ENCODE results near the gene MNS1.
"Not testable (repeated sequence)": the region's sequence is repeated elsewhere in the genome, so short reads cannot be mapped to it uniquely, and the experiment has no call there.

The MNS1 gene

DNA sequence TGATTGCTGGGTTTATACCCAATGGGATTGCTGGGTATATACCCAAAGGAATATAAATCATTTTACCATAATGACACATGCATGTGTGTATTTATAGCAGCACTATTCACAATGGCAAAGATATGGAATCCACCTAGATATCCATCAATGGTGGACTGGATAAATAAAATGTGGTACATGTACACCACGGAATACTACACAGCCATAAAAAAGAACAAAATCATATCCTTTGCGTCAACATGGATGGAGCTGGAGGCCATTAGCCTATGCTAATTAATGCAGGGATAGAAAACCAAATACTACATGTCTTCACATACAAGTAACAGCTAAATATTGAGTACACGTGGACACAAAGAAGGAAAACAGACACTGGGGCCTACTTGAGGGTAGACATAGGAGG, 22.6 kb downstream of the MNS1 start:
- no peak for DNase-seq

- no peak for DNase-seq
These were observed 24.6 kb downstream of the MNS1 start for GRCh38 chr15:56440214-56440770.

- DNase-seq: no peak
These were observed 32.6 kb downstream of the MNS1 start for GRCh38 chr15:56432304-56432703.

DNA sequence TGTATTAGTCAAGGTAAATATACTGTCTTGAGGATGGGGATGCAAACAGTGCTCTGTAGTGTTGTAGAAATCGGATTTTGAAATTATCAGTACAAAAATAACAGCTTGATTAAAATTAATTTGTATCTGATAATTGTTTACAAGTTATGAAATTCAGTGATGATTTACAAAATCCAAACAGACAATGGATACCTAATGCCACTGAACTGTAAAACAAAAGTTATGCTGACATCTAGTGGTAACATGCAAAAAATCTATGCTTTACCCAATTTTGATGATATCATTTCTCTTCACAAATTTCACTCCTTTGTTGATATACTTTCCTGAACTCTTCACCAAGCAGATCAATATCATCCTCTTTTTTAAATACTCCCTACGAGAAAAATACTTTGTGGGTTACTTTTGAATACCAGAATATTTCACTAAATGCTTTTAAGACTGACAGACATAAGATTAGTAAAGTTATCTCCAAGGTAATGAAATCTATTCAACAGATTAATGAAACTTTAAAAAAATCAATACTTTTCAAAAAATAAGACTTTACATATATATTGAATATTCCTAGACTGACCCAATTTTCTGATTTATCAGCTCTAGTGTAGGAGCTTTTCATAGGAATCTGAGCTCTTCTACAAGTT, 36.0 kb downstream of the MNS1 start:
- peak in 1 of 2 experiments; percentile 7 for DNase-seq

DNA sequence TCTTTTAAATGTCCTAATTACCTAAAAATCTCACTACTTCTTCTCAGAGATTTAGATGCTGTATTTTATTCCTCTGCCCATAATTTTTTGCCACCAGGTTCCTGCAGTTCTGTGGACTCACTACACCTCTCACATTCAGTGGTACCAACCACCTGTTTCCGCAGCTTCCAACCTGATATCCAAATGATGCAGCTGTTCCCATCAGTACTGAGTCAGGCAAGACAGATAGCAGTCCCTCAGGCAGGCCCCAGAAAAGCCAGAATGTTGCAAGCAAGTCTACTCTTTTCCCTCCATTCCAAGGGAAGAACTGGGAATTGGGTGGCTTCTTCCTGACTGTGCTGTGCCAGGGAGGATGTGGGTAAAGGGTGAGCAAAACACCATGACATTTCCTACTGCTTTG, 39.0 kb downstream of the MNS1 start:
- no peak for DNase-seq

GRCh38 chr15:56425276-56425675, 39.7 kb downstream of the MNS1 start:
- DNase-seq: no peak

DNA sequence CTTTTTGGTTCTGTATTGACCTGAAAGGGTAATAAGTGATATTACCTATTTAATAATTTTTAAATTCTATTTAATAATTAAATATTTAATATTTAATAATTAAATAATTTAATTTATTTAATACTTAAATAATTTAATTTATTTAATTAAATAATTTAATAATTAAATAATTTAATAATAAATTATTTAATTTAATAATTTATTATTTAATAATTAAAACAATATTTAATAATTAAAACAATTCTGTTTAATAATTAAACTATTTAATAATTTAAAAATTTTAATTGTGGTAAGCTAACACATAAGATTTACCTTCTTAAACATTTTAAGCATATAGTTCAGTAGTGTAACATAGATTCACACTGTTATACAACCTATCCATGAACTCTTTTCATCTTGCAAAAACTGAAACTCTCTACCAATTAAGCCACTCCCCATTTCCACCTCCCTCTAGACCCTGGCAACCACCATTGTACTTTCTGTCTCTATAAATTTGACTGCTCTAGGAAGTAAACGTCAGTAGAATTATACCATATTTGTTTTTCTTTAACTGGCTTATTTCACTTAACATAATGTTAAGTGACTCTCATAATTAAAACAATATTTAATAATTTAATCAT, 51.7 kb downstream of the MNS1 start:
- DNase-seq: not testable (repeated sequence)

- no peak for DNase-seq
These were observed 53.7 kb downstream of the MNS1 start for GRCh38 chr15:56411122-56411749.

DNA sequence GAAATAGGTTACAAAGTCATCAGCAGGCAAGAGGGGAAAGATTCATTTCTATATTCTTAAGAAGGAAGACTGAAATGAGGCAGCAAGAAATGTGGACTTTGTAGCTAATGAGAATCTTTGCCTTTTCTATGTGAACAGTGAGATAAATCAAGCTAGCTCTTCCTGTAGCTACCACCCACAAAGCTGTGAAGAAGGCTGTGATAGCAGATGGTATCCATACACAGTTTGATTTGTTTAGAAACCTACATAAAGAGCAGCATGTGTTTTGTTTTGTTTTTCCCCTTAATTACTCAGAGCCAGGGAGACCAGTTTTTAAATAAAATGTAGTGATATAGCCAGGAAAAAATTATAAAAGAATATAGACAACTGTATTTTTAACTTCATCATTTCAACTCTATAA, 54.2 kb downstream of the MNS1 start:
- DNase-seq: no peak

DNA sequence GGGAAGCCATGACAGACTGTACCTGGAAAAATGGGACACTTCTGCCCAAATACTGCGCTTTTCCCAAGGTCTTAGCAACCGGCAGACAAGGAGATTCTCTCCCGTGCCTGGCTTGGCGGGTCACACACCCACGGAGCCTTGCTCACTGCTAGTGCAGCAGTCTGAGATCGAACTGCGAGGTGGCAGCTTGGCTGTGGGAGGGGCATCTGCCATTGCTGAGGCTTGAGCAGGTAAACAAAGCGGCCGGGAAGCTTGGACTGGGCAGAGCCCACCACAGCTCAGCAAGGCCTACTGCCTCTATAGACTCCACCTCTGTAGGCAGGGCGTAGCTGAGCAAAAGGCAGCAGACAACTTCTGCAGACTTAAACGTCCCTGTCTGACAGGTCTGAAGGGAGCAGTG, 65.7 kb downstream of the MNS1 start:
- DNase-seq: not testable (repeated sequence)

GRCh38 chr15:56397325-56397724, 67.6 kb downstream of the MNS1 start:
- DNase-seq: not testable (repeated sequence)

- DNase-seq: no peak
These were observed 70.0 kb downstream of the MNS1 start for GRCh38 chr15:56394909-56395308.

- DNase-seq: no peak
These were observed 71.7 kb downstream of the MNS1 start for GRCh38 chr15:56393277-56393676.

- DNase-seq: no peak
These were observed 74.1 kb downstream of the MNS1 start for GRCh38 chr15:56390739-56391267.

DNA sequence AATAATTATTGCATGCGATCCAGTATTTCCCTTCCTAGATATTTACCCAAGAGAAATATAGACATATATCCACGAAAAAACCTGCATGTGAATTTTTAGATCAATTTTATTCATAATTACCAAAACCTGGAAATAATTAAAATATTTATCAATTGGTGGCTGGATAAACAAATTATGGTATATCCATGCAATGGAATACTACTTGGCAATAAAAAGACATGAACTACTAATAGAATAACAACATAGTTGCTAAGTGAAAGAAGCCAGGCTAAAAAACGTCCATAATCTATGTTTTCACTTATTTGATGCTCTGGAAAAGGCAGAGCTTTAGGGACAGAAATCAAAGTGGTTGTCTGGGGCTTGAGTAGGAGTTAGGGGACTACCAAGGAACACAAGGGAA, 79.0 kb downstream of the MNS1 start:
- DNase-seq: no peak

DNA sequence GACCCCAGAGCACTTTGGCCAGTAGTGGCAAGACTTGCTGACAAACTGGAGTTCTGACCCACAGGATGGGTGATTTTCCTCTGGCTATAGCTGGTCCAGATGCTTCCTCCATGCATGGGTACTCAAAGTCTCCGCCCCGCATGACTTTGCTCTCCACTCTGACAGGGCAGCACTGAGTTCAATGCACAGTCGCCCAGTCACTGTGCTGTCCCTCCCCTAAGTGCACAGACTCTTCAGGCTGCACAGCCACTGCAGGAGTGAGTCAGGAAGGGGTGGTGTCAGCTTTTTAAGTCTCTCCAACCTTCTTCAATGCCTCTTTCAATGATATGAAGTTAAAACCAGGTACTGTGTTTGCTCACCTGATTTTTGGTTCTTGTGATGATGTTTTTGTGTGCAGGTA, 81.9 kb downstream of the MNS1 start:
- DNase-seq: no peak
